ENCODE data around the gene SLC25A29. TPM values are rescaled to one million over a fixed set of nuclear protein-coding genes. Genes with fewer than 3 reads are reported as not detected.
"Not testable (repeated sequence)": the region's sequence is repeated elsewhere in the genome, so short reads cannot be mapped to it uniquely, and the experiment has no call there.

The SLC25A29 gene, protein sequence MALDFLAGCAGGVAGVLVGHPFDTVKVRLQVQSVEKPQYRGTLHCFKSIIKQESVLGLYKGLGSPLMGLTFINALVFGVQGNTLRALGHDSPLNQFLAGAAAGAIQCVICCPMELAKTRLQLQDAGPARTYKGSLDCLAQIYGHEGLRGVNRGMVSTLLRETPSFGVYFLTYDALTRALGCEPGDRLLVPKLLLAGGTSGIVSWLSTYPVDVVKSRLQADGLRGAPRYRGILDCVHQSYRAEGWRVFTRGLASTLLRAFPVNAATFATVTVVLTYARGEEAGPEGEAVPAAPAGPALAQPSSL
- total RNA-seq = 10 to 100 TPM; 29.2 to 37.9 TPM

DNA sequence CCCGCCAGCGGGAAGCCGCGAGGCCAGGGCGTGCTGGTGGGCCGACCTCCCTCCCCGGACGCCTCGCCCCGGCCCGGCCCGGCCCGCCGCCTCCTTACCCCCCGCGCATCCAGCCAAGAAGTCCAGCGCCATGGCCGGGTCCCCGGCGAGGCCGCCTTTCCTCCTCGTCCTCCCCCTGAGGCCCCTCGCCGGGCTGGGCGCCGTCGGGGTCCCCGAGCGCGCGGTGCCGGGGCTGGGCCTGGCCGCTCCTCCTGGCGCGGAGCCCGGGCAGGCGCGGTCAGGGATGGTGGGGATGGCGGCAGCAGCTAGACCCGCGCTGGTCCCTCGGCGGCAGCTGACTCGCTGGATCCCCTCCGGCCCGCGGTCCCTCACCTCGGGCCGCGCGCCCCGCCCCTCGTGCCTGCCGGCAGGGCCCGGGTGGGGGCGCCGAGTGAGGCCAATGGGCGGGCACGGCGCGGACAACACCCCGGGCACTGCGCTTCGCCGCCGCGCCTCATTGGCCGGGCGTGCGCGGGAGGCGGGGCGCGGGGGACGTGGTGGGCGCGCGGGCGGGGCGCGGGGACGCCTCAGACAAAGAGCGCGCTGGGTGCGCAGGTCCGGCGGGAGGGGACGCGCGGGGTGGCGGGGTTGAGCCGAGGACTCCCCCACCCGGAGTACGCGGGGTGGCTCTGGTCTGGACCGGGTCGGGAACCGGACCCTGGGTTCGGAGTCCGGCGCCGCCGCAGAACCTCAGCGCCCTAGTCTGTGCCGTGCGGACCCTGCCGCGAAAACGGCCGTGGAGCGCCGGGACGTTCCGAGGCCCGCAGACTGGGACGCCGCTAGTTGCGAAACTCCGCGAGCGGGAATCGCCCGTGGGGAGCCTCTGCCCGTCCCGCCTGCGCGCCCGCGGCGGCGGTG is at the start of gene SLC25A29:
TSS of gene SLC25A29 (minus strand) at position 344 of the 897 bp plus-strand sequence. CDS start at position 132, 212 bp downstream.
- Mint-ChIP-seq H3K4me1 (ENCODE audit: low read depth in 2 of 2) (peaks cover 18 to 27% of the 10 kb centered on the region in 2 donors), H3K36me3 (no peaks in the 10 kb centered on the region), H3K9me3 (no peaks in the 10 kb centered on the region), H3K27me3 (peaks cover 0 to 3% of the 10 kb centered on the region in 2 donors), H3K4me3 (peak within 1 kb of the TSS; percentile 91), H3K27ac (peak within 1 kb of the TSS; percentile 43 to 48)
- ATAC-seq = peak; percentile 95 to 97
- DNase-seq (ENCODE audit: low spot score) = peak; percentile 91

DNA sequence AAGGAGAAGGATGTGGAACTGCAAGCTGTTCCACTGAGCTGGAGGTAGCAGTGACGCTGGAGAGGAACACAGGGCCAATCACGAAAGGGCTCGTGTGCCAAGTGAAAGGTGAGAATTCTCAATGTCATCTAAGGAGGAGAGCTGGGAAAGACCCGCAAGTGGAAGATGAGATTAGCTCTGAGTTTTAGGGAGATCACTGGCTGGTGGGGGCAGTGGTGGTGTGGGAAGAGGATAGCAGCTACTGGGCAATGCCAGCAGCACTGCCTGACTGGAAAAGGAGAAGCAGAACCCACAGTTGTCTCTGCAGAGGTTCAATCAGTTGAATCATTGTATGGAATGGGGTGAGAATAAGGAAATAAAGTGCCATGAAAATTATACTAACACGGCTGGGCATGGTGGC is 44.7 kb upstream of the SLC25A29 start:
- Mint-ChIP-seq H3K4me3 (no peak overlapping the region), H3K9me3 (no peaks in the 10 kb centered on the region), H3K4me1 (ENCODE audit: low read depth in 2 of 2) (peaks cover 7 to 14% of the 10 kb centered on the region in 2 donors), H3K36me3 (peaks cover 37% of the 10 kb centered on the region), H3K27ac (no peak overlapping the region), H3K27me3 (no peaks in the 10 kb centered on the region)
- DNase-seq (ENCODE audit: low spot score) = no peak
- no peak for ATAC-seq

DNA sequence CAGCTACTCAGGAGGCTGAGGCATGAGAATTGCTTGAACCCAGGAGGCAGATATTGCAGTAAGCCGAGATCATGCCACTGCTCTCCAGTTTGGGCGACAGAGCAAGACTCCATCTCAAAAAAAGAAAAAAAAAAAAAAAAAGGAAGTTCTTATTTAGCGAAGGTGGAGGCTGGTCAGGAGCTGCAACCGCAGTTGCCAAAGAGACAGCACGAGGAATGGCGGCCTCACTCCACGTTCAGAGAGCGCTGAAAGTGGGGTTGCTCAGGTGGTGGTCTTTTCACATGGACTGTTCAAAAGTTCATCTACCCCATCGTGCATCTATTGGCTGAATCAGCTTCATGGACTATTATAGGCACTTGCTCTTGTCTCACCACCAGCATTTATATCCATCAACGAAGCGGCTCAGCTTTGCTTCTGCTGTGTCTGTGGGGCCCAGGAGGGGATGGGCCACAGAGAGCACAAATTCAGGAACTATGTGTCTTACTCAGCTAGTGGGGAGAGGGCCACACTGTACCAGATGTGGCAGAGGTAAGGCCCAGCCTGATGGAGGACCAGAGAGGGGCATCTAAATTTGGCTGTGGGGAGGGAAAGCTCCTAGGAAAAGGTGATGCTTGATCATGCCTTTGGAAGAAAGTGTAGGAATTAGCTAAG is 44.2 kb upstream of the SLC25A29 start:
- Mint-ChIP-seq H3K9me3 (no peaks in the 10 kb centered on the region), H3K27ac (no peak overlapping the region), H3K36me3 (peaks cover 32% of the 10 kb centered on the region), H3K27me3 (no peaks in the 10 kb centered on the region), H3K4me1 (ENCODE audit: low read depth in 2 of 2) (peaks cover 7 to 12% of the 10 kb centered on the region in 2 donors), H3K4me3 (no peak overlapping the region)
- ATAC-seq (no peak), DNase-seq (ENCODE audit: low spot score) (no peak)

DNA sequence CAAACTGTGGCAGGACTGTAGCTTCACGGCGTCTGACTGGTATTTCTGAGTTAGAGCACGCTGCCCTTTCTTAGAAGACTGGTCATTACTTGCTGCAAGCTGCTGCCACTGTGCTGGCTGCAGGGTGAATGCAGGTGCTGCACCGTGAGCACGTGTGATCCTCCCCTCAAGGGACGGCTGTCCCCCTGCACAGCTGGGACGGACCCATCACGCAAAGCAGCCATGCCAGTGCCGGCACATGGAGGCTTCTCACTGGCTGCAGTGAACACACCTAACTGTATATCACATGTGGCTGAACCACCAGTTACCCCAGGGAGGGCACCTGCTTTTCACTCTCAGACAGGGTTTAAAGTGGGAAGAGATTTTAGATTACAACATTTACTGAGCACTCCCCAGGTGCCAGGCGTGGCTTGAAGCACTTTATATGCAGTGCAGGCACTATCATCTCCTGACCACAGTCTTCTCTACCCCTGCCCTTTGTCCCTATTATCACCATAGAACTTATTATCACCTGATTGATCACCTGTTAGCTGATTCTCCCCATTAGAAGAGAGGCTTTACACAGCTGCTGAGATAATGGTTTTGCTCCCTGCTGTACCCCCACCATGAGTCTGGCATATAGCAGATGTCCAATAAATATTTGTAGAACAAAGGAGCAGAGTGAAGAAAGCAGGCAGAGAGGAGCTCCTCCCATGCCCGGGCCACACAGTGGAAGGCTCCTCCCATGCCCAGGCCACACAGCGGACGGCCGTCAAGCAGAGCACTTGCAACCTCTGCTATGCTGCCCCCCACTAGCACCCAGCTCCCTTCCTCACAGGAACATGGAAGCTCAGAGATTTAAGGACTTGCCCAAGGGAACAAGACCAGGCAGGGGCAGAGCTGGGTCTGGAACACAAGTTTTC is 42.8 kb upstream of the SLC25A29 start:
- H3K4me3 Mint-ChIP-seq = no peak overlapping the region
- ATAC-seq (no peak), DNase-seq (ENCODE audit: low spot score) (no peak)
- H3K9me3 Mint-ChIP-seq = no peaks in the 10 kb centered on the region
- peaks cover 7 to 12% of the 10 kb centered on the region in 2 donors for H3K4me1 Mint-ChIP-seq (ENCODE audit: low read depth in 2 of 2)
- no peak overlapping the region for H3K27ac Mint-ChIP-seq
- H3K27me3 Mint-ChIP-seq = no peaks in the 10 kb centered on the region
- H3K36me3 Mint-ChIP-seq = peaks cover 26% of the 10 kb centered on the region

DNA sequence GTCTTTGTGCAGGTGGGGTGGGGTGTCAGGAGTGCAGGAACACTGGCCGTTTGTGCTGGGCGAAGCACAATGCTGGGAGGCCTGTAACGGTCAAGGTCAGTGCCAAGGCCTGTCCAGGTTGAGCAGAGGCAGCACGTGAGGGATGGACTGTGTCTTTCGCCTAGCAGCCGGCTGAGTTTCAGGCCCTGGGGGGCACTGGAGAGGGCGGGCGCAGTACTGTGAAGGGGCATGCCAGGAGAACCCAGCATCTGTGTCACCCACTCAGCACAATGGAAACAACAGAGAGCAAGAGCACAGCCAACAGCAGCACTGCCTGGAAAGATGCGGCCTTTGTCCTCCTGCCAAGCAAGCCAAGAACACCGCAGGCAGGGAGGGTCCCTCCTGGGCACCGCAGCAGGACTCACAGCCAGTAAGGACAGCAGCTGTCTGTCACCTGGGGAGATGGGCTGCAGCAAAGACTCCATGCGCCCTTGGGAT is 42.0 kb upstream of the SLC25A29 start:
- H3K27me3 Mint-ChIP-seq = no peaks in the 10 kb centered on the region
- peaks cover 7 to 12% of the 10 kb centered on the region in 2 donors for H3K4me1 Mint-ChIP-seq (ENCODE audit: low read depth in 2 of 2)
- H3K4me3 Mint-ChIP-seq = no peak overlapping the region
- peaks cover 24% of the 10 kb centered on the region for H3K36me3 Mint-ChIP-seq
- ATAC-seq (no peak), DNase-seq (ENCODE audit: low spot score) (no peak)
- no peak overlapping the region for H3K27ac Mint-ChIP-seq
- H3K9me3 Mint-ChIP-seq = no peaks in the 10 kb centered on the region

DNA sequence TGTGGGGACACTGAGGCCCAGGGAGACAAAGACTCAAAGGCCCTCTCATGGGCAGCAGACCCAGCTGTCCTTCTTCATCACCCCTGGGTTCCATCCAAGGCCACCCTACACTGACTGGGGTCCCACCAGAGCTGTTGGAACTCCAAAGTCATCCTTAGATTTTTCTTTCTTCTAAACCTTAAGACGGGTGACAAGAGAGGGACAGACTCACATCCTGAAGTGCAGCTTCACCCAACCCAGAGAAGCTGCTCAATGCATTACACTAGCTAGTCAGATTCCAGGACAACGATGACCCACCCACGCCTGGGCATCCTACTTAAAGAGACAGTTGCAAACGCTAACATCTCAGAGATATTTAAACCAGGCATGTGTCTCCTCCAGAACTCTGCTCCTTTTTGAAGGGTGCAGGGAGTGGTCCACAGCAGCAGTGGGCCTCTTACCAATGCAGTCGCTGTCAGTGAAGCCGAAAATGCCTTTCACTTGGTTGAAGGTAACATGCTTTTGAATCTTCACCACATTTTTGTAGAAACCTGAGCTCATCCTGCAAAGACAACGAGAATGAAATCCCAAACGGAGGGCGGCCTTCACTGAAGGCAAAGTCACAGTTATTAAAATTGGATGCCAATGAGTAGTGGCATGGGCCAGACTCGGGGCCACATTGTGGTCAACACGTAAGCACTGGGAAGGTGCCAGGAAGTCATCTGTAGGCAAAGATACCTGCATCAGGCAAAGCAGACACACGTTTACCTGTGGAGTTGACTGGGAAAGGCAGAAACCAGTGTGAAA is 40.3 kb upstream of the SLC25A29 start:
- Mint-ChIP-seq H3K27ac (no peak overlapping the region), H3K4me1 (ENCODE audit: low read depth in 2 of 2) (peaks cover 11 to 22% of the 10 kb centered on the region in 2 donors), H3K27me3 (no peaks in the 10 kb centered on the region), H3K36me3 (peaks cover 18% of the 10 kb centered on the region), H3K9me3 (no peaks in the 10 kb centered on the region), H3K4me3 (no peak overlapping the region)
- DNase-seq (ENCODE audit: low spot score) (no peak), ATAC-seq (no peak)

DNA sequence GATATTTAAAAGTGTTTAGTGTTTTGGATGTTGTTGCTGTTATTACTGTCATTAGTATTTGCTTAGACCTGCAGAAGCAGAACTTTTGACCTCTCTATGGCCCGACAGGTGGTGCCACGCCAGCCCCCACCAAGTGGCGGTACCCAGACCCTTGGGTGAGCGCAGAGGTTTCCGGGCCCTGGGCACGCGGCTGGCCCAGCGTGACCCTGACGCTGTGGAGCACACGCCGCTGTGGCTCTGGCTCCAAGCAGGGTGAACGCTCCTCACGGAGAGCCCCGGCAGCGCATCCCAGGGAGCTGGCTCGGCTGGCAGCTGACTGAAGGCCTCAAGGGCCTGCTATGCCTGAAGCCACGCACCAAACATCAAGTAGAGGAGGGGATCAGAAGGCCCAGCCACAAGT is 39.5 kb upstream of the SLC25A29 start:
- no peak for ATAC-seq
- Mint-ChIP-seq H3K4me3 (no peak overlapping the region), H3K27ac (no peak overlapping the region), H3K36me3 (peaks cover 10% of the 10 kb centered on the region), H3K27me3 (no peaks in the 10 kb centered on the region), H3K4me1 (ENCODE audit: low read depth in 2 of 2) (peaks cover 13 to 23% of the 10 kb centered on the region in 2 donors), H3K9me3 (no peaks in the 10 kb centered on the region)
- DNase-seq (ENCODE audit: low spot score) = no peak

DNA sequence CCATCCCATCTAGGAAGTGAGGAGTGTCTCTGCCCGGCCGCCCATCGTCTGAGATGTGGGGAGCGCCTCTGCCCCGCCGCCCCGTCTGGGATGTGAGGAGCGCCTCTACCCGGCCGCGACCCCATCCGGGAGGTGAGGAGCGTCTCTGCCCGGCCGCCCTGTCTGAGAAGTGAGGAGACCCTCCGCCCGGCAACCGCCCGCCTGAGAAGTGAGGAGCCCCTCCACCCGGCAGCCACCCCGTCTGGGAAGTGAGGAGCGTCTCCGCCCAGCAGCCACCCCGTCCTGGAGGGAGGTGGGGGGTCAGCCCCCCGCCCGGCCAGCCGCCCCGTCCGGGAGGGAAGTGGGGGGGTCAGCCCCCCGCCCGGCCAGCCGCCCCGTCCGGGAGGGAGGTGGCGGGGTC is 38.4 kb upstream of the SLC25A29 start:
- H3K4me1 Mint-ChIP-seq (ENCODE audit: low read depth in 2 of 2) = peaks cover 10 to 26% of the 10 kb centered on the region in 2 donors
- DNase-seq (ENCODE audit: low spot score); H3K4me3 Mint-ChIP-seq; H3K9me3 Mint-ChIP-seq; ATAC-seq; H3K27ac Mint-ChIP-seq; H3K27me3 Mint-ChIP-seq: not testable (repeated sequence)
- peaks cover 10% of the 10 kb centered on the region for H3K36me3 Mint-ChIP-seq

DNA sequence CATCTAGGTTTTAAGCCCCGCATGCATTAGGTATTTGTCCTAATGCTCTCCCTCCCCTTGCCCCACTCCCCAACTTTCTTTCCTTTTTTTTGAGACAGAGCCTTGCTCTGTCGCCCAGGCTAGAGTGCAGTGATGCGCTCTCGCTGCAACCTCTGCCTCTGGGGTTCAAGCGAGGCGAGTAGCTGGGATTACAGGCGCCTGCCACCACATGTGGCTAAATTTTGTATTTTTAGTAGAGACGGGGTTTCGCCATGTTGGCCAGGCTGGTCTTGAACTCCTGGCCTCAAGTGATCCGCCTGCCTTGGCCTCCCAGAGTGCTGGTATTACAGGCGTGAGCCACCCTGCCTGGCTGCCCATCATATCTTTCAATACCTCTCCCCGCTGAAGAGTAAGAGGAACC is 36.6 kb upstream of the SLC25A29 start:
- H3K4me1 Mint-ChIP-seq (ENCODE audit: low read depth in 2 of 2) = peaks cover 10 to 26% of the 10 kb centered on the region in 2 donors
- DNase-seq (ENCODE audit: low spot score); H3K27me3 Mint-ChIP-seq; ATAC-seq; H3K4me3 Mint-ChIP-seq; H3K9me3 Mint-ChIP-seq: not testable (repeated sequence)
- peak overlapping the region; percentile 51 to 81 for H3K27ac Mint-ChIP-seq
- H3K36me3 Mint-ChIP-seq = peaks cover 10% of the 10 kb centered on the region

DNA sequence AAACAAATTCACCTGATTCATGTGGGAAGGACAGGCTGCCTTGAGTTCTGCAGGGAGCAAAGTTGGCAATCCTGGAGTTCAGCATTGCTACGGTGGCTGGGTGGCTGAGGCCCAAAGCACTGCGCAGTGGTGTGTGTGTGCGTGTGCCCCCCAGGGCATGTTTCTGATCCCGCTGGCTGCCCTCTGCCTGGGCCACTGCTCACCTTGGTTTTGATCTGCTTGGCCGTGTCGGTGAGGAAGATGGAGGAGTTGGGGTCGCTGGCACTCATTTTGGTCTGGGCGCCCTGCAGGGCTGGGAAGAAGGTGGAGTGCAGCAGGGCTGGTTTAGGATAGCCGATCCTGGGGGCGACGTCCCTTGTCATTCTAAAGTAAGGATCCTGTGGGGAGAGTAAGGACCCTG is 36.0 kb upstream of the SLC25A29 start:
- H3K36me3 Mint-ChIP-seq = peaks cover 12% of the 10 kb centered on the region
- H3K27ac Mint-ChIP-seq = peak overlapping the region; percentile 51 to 81
- ATAC-seq (no peak), DNase-seq (ENCODE audit: low spot score) (no peak)
- H3K4me1 Mint-ChIP-seq (ENCODE audit: low read depth in 2 of 2) = peaks cover 10 to 26% of the 10 kb centered on the region in 2 donors
- no peak overlapping the region for H3K4me3 Mint-ChIP-seq
- H3K9me3 Mint-ChIP-seq = no peaks in the 10 kb centered on the region
- no peaks in the 10 kb centered on the region for H3K27me3 Mint-ChIP-seq

DNA sequence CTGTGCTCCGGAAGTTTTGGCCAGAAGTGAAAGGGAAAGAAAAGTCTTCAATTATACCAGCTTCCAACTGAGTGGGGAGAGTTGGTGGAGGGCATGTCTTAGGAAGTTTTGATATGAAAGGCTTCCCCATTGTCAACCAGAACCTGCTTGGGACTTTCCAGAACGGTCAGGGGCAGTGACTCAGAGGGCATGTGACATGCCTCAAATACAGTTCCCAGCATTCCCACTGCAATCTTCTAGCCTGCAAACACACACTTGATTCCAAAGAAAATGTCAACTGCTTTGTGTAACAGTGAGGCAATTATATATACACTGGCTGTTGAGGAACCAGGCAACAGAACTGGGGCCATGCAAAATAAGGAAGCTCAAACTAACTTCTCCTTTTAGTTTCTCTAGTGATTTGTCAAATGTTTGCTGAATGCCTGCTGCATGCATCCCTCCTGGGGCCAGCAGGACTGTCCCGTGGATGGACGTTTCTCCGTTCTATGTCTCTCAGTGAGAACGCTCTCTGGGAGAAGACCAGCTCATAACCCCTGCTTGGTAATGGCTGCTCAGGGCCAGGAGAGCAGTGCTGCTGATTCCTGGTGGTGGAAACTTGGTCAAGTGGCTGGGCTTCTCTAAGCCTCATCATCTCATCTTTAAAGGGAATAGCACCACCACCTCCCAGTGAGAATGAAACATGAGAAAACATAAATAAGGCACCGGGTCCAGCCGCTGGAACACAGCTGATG is 35.2 kb upstream of the SLC25A29 start:
- H3K27ac Mint-ChIP-seq = peak overlapping the region; percentile 51 to 81
- H3K4me1 Mint-ChIP-seq (ENCODE audit: low read depth in 2 of 2) = peaks cover 10 to 22% of the 10 kb centered on the region in 2 donors
- H3K27me3 Mint-ChIP-seq = no peaks in the 10 kb centered on the region
- peak overlapping the region; percentile 17 for H3K4me3 Mint-ChIP-seq
- peaks cover 14% of the 10 kb centered on the region for H3K36me3 Mint-ChIP-seq
- H3K9me3 Mint-ChIP-seq = no peaks in the 10 kb centered on the region
- peak; percentile 46 to 81 for ATAC-seq
- DNase-seq (ENCODE audit: low spot score) = no peak

DNA sequence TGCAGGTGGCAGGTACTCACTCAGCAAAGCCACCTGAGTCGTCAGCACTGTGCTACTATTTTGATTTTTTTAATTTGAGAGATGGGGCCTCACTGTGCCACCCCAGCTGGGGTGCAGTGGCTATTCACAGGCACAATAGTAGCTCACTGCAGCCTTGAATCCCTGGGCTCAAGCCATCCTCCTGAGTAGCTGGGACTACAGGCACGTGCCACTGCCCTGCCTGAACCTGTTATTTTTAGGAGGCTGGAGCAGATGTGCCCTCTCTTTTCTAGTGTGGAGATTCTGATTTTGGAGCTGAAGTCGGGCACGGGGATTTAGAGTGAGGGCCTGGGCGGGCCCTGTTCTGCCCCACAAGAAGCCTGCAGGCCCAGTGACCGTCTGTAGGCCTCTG is 34.2 kb upstream of the SLC25A29 start:
- DNase-seq (ENCODE audit: low spot score) (no peak), ATAC-seq (no peak)
- H3K9me3 Mint-ChIP-seq = no peaks in the 10 kb centered on the region
- H3K27me3 Mint-ChIP-seq = no peaks in the 10 kb centered on the region
- peaks cover 16% of the 10 kb centered on the region for H3K36me3 Mint-ChIP-seq
- H3K4me3 Mint-ChIP-seq = no peak overlapping the region
- peak overlapping the region in 1 of 2 donors; percentile 81 for H3K27ac Mint-ChIP-seq
- peaks cover 10 to 25% of the 10 kb centered on the region in 2 donors for H3K4me1 Mint-ChIP-seq (ENCODE audit: low read depth in 2 of 2)

All from natural killer cell treated with Interleukin-12 subunit alpha and Interleukin-12 subunit beta and Interleukin-15 and Interleukin-18, amount 100 ng/mL, for 72 hours (primary cell).